T-helper 2 cell (primary cell): ENCODE results near the gene CBR3.

Experiments
- DNase-seq, 5 experiments: peaks; one replicate each; pipeline versions ENCODE4 v3.0.0 to v3.0.0-alpha.2; 2012 to 2022

CBR3 gene

GRCh38 chr21:36186081-36186480 lies 51.2 kb downstream of the CBR3 start:
- no peak for DNase-seq

- no peak for DNase-seq
Observed at GRCh38 chr21:36186506-36187399, 51.9 kb downstream of the CBR3 start.

GRCh38 chr21:36188081-36188681 lies 53.3 kb downstream of the CBR3 start:
- DNase-seq: no peak

- DNase-seq: no peak
Observed at GRCh38 chr21:36188937-36189336, 54.1 kb downstream of the CBR3 start.

- no peak for DNase-seq
Observed at GRCh38 chr21:36190736-36191135, 55.9 kb downstream of the CBR3 start.

- DNase-seq: no peak
Observed at GRCh38 chr21:36193200-36193599, 58.3 kb downstream of the CBR3 start.

- no peak for DNase-seq
Observed at GRCh38 chr21:36194024-36194423, 59.1 kb downstream of the CBR3 start.

GRCh38 chr21:36195613-36196012 lies 60.7 kb downstream of the CBR3 start:
- no peak for DNase-seq
